BLaER1 treated with 17β-estradiol and CSF1 and Interleukin-3, amounts not matched to agents 10 nM and 100 nM (cell line): Measurements from ENCODE around the gene MID2.

Experiments used
- H3K27ac ChIP-seq, 11 experiments: shearing (Covaris generic); formaldehyde crosslinking; 2 replicates each; pipeline ENCODE4 v1.8.1; 2022
- H3K27me3 ChIP-seq, 11 experiments: shearing (Covaris generic); formaldehyde crosslinking; 2 replicates each; pipeline ENCODE4 v1.8.1; 2022
- H3K36me3 ChIP-seq, 11 experiments: shearing (Covaris generic); formaldehyde crosslinking; 2 replicates each; pipeline ENCODE4 v1.8.1; 2022
- H3K4me1 ChIP-seq, 10 experiments: shearing (Covaris generic); formaldehyde crosslinking; 2 replicates each; pipeline ENCODE4 v1.8.1; 2022
- H3K4me2 ChIP-seq, 11 experiments: shearing (Covaris generic); formaldehyde crosslinking; 2 replicates each; pipeline ENCODE4 v1.8.1; 2022
- H3K4me3 ChIP-seq, 10 experiments: shearing (Covaris generic); formaldehyde crosslinking; 2 replicates each; pipeline ENCODE4 v1.8.1; 2022
- H3K9ac ChIP-seq, 11 experiments: shearing (Covaris generic); formaldehyde crosslinking; 2 replicates each; pipeline ENCODE4 v1.8.1; 2022
- H3K9me3 ChIP-seq, 11 experiments: shearing (Covaris generic); formaldehyde crosslinking; replicated peaks in 1 of 11; 2 replicates each; pipeline ENCODE4 v1.8.1; 2022
- H4K20me1 ChIP-seq, 11 experiments: shearing (Covaris generic); formaldehyde crosslinking; 2 replicates each; pipeline ENCODE4 v1.8.1; 2022
- Cebpa-rat ChIP-seq, 11 experiments: shearing (Covaris generic); IDR thresholded peaks; 2 replicates each; pipeline ENCODE4 v1.8.1; 2022

MID2 gene

GRCh38 chrX:107831071-107831730 is 5.5 kb downstream of the MID2 start:
- Histone ChIP-seq H3K36me3 (no peaks in the 10 kb centered on the region), H3K27me3 (peaks cover 67 to 100% (median 97%) of the 10 kb centered on the region in 11 experiments), H3K4me3 (no peak overlapping the region), H3K4me1 (peaks cover 0 to 7% (median 0%) of the 10 kb centered on the region in 10 experiments; a peak in 2 of 20 replicates), H3K9me3 (peaks cover 0 to 13% (median 5%) of the 10 kb centered on the region in 11 experiments; a peak in 4 of 22 replicates), H3K9ac (no peak overlapping the region), H3K4me2 (no peak overlapping the region), H4K20me1 (peaks cover 0 to 11% (median 0%) of the 10 kb centered on the region in 11 experiments; a peak in 2 of 22 replicates), H3K27ac (no peak overlapping the region)
- TF ChIP-seq Cebpa-rat (IDR thresholded peaks at IDR 0.05): no peak

GRCh38 chrX:107834275-107835201 is 8.9 kb downstream of the MID2 start:
- H3K9me3 ChIP-seq: peaks cover 0 to 7% (median 0%) of the 10 kb centered on the region in 11 experiments; a peak in 1 of 22 replicates
- H3K27me3 ChIP-seq: peaks cover 62 to 100% (median 96%) of the 10 kb centered on the region in 11 experiments
- no peak overlapping the region for H3K4me3 ChIP-seq
- H3K27ac ChIP-seq: no peak overlapping the region
- no peak for TF ChIP-seq Cebpa-rat (IDR thresholded peaks at IDR 0.05)
- H3K4me1 ChIP-seq: no peaks in the 10 kb centered on the region
- no peak overlapping the region for H3K9ac ChIP-seq
- no peak overlapping the region for H3K4me2 ChIP-seq
- H4K20me1 ChIP-seq: no peaks in the 10 kb centered on the region
- H3K36me3 ChIP-seq: no peaks in the 10 kb centered on the region

- H3K27ac ChIP-seq: no peak overlapping the region
- H3K9ac ChIP-seq: no peak overlapping the region
- peaks cover 0 to 7% (median 0%) of the 10 kb centered on the region in 11 experiments; a peak in 1 of 22 replicates for H3K9me3 ChIP-seq
- H3K4me1 ChIP-seq: no peaks in the 10 kb centered on the region
- H3K27me3 ChIP-seq: peaks cover 64 to 100% (median 95%) of the 10 kb centered on the region in 11 experiments
- H3K4me2 ChIP-seq: no peak overlapping the region
- H3K36me3 ChIP-seq: no peaks in the 10 kb centered on the region
- no peak for TF ChIP-seq Cebpa-rat (IDR thresholded peaks at IDR 0.05)
- H4K20me1 ChIP-seq: no peaks in the 10 kb centered on the region
- H3K4me3 ChIP-seq: no peak overlapping the region
These were observed 11.3 kb downstream of the MID2 start for GRCh38 chrX:107836958-107837357.

- Histone ChIP-seq H3K36me3 (no peaks in the 10 kb centered on the region), H3K4me2 (no peak overlapping the region), H3K4me1 (no peaks in the 10 kb centered on the region), H3K4me3 (no peak overlapping the region), H3K9ac (no peak overlapping the region), H3K27ac (no peak overlapping the region), H3K9me3 (no peaks in the 10 kb centered on the region), H3K27me3 (peaks cover 82 to 100% (median 99%) of the 10 kb centered on the region in 11 experiments), H4K20me1 (no peaks in the 10 kb centered on the region)
- no peak for TF ChIP-seq Cebpa-rat (IDR thresholded peaks at IDR 0.05)
These were observed 15.3 kb downstream of the MID2 start for GRCh38 chrX:107840971-107841370.

GRCh38 chrX:107842715-107843400 is 17.2 kb downstream of the MID2 start:
- Histone ChIP-seq H3K9ac (no peak overlapping the region), H3K36me3 (no peaks in the 10 kb centered on the region), H3K9me3 (no peaks in the 10 kb centered on the region), H3K4me3 (no peak overlapping the region), H3K27ac (no peak overlapping the region), H4K20me1 (no peaks in the 10 kb centered on the region), H3K4me2 (no peak overlapping the region), H3K4me1 (no peaks in the 10 kb centered on the region), H3K27me3 (peaks cover 82 to 100% (median 99%) of the 10 kb centered on the region in 11 experiments)
- TF ChIP-seq Cebpa-rat (IDR thresholded peaks at IDR 0.05): no peak

GRCh38 chrX:107845625-107846024 is 20.0 kb downstream of the MID2 start:
- H3K9me3 ChIP-seq: no peaks in the 10 kb centered on the region
- H3K36me3 ChIP-seq: no peaks in the 10 kb centered on the region
- no peaks in the 10 kb centered on the region for H4K20me1 ChIP-seq
- peaks cover 0 to 16% (median 11%) of the 10 kb centered on the region in 10 experiments; a peak in 11 of 20 replicates for H3K4me1 ChIP-seq
- H3K4me3 ChIP-seq: no peak overlapping the region
- H3K27ac ChIP-seq: no peak overlapping the region
- no peak for TF ChIP-seq Cebpa-rat (IDR thresholded peaks at IDR 0.05)
- no peak overlapping the region for H3K9ac ChIP-seq
- peaks cover 63 to 100% (median 99%) of the 10 kb centered on the region in 11 experiments for H3K27me3 ChIP-seq
- no peak overlapping the region for H3K4me2 ChIP-seq

- Histone ChIP-seq H3K4me2 (no peak overlapping the region), H3K4me1 (peaks cover 0 to 24% (median 13%) of the 10 kb centered on the region in 10 experiments; a peak in 11 of 20 replicates), H3K36me3 (no peaks in the 10 kb centered on the region), H4K20me1 (no peaks in the 10 kb centered on the region), H3K27me3 (peaks cover 59 to 100% (median 97%) of the 10 kb centered on the region in 11 experiments), H3K9me3 (no peaks in the 10 kb centered on the region), H3K27ac (no peak overlapping the region), H3K4me3 (no peak overlapping the region), H3K9ac (no peak overlapping the region)
- TF ChIP-seq Cebpa-rat (IDR thresholded peaks at IDR 0.05): no peak
These were observed 22.9 kb downstream of the MID2 start for GRCh38 chrX:107848591-107848990.

- Histone ChIP-seq H3K27me3 (peaks cover 61 to 100% (median 97%) of the 10 kb centered on the region in 11 experiments), H3K9me3 (no peaks in the 10 kb centered on the region), H3K4me2 (peak overlapping the region in 8 of 11 experiments; percentile 8 to 62 (median 37); a peak in 11 of 22 replicates), H3K27ac (peak overlapping the region in 1 of 11 experiments; percentile 21; a peak in 1 of 22 replicates), H3K4me1 (peaks cover 0 to 24% (median 13%) of the 10 kb centered on the region in 10 experiments; a peak in 11 of 20 replicates), H4K20me1 (no peaks in the 10 kb centered on the region), H3K36me3 (no peaks in the 10 kb centered on the region), H3K9ac (no peak overlapping the region), H3K4me3 (no peak overlapping the region)
- peak in 1 of 11 experiments; percentile 30; a peak in 1 of 22 replicates for TF ChIP-seq Cebpa-rat (IDR thresholded peaks at IDR 0.05)
These were observed 24.2 kb downstream of the MID2 start for GRCh38 chrX:107849747-107850421.
